Endothelial cell of umbilical vein (primary cell): ENCODE results near the gene SLC16A4. TPM values are rescaled to one million over a fixed set of nuclear protein-coding genes. Genes with fewer than 3 reads are reported as not detected.

Source experiments
- BruUV-seq: library from RNA; stranded (reverse); fragments of 400-500 nt; replicated peaks from 2 replicates; lab custom pipeline; 2021; lab: Mats Ljungman, UMichigan
- CTCF ChIA-PET: fragments of 300-600, 350-600 bp; sonication (Branson Sonifier 250); formaldehyde crosslinking; loops from one replicate; lab custom pipeline; 2021; ENCODE audit warnings: antibody characterized with exemption, inconsistent platforms; lab: Charles Lee
- POLR2A ChIA-PET: fragments of 300-600, 350-600 bp; sonication (Branson Sonifier 250); formaldehyde crosslinking; loops from one replicate; lab custom pipeline; 2021; ENCODE audit warnings: antibody characterized with exemption, inconsistent platforms; lab: Charles Lee
- DNase-seq: peaks from one replicate; pipeline ENCODE4 v3.0.0-alpha.2; 2011; ENCODE audit warnings: low read depth, low spot score
- FAIRE-seq: peaks from 2 replicates; lab custom pipeline; 2011; peaks lifted over from hg19 to GRCh38; lab: Jason Lieb, UNC
- H2AFZ ChIP-seq: 2 replicates; pipeline ENCODE4 v1.6.0; 2012; ENCODE audit warnings: low read depth, low read length, control low read depth, inconsistent platforms
- H3K27ac ChIP-seq: 2 replicates; pipeline ENCODE4 v1.5.1; 2011; ENCODE audit warnings: low read depth, mild to moderate bottlenecking, control low read depth, low read length, moderate library complexity; ENCODE audit not compliant: insufficient read depth
- H3K27me3 ChIP-seq, 2 experiments: 2 replicates each; pipeline versions ENCODE4 v1.6.0 to v1.6.1; 2011; ENCODE audit warnings: low read length in 2 of 2, mixed read lengths in 1 of 2; ENCODE audit not compliant: control insufficient read depth in 2 of 2, insufficient read depth in 2 of 2
- H3K36me3 ChIP-seq, 2 experiments: 2 replicates in 1 of 2; 3 replicates in 1 of 2; pipeline ENCODE4 v1.5.1; 2011; ENCODE audit warnings: low read length in 2 of 2, mild to moderate bottlenecking in 1 of 2, moderate library complexity in 1 of 2; ENCODE audit not compliant: control insufficient read depth in 2 of 2, insufficient read depth in 2 of 2; ENCODE audit errors: extremely low read depth in 1 of 2
- H3K4me1 ChIP-seq: 3 replicates; pipeline ENCODE4 v1.5.1; 2011; ENCODE audit warnings: mild to moderate bottlenecking, low read length; ENCODE audit not compliant: control insufficient read depth, insufficient read depth; ENCODE audit errors: extremely low read depth
- H3K4me2 ChIP-seq: 2 replicates; pipeline ENCODE4 v1.6.1; 2011; ENCODE audit warnings: low read length, control low read depth, mixed read lengths; ENCODE audit not compliant: insufficient read depth
- H3K4me3 ChIP-seq, 3 experiments: fragments of 200-600 bp in 1 of 3; sonication (generic), shearing (Covaris generic) in 1 of 3; replicated peaks in 1 of 3; 2 replicates each; pipeline ENCODE4 v1.5.1; 2011 to 2016; ENCODE audit warnings: control low read depth in 3 of 3, low read length in 3 of 3, mild to moderate bottlenecking in 2 of 3, inconsistent platforms in 1 of 3, low read depth in 1 of 3, moderate library complexity in 1 of 3; ENCODE audit not compliant: insufficient read depth in 1 of 3
- H3K79me2 ChIP-seq: 2 replicates; pipeline ENCODE4 v1.6.0; 2012; ENCODE audit warnings: low read length, inconsistent platforms; ENCODE audit not compliant: control insufficient read depth, insufficient read depth
- H3K9ac ChIP-seq: replicated peaks from 2 replicates; pipeline ENCODE3; 2011; ENCODE audit warnings: low read length, control low read depth; ENCODE audit not compliant: insufficient read depth; ENCODE audit errors: extremely low read depth
- H3K9me1 ChIP-seq: replicated peaks from 3 replicates; pipeline ENCODE4 v1.6.0; 2011; ENCODE audit warnings: mild to moderate bottlenecking, low read length; ENCODE audit not compliant: control insufficient read depth, insufficient read depth; ENCODE audit errors: extremely low read depth
- H3K9me3 ChIP-seq: replicated peaks from 2 replicates; pipeline ENCODE4 v1.5.1; 2012; ENCODE audit warnings: low read length, inconsistent platforms; ENCODE audit not compliant: control insufficient read depth, insufficient read depth
- H4K20me1 ChIP-seq: replicated peaks from 2 replicates; pipeline ENCODE3; 2011; ENCODE audit warnings: mild to moderate bottlenecking, low read length; ENCODE audit not compliant: control insufficient read depth, insufficient read depth; ENCODE audit errors: extremely low read depth
- CTCF ChIP-seq, 2 donors: IDR thresholded peaks; 1 replicate in 1 of 2; 2 replicates in 1 of 2; pipeline ENCODE4 v1.5.1; 2011; ENCODE audit warnings: low read length in 2 of 2, mild to moderate bottlenecking in 2 of 2, moderate library complexity in 2 of 2, control low read depth in 1 of 2, inconsistent platforms in 1 of 2, low read depth in 1 of 2; ENCODE audit not compliant: insufficient read depth in 1 of 2; ENCODE audit errors: extremely low read depth in 1 of 2
- FOS ChIP-seq: IDR thresholded peaks from 2 replicates; pipeline ENCODE4 v1.6.1; 2011; ENCODE audit warnings: mild to moderate bottlenecking, low read length, moderate library complexity, borderline replicate concordance; ENCODE audit not compliant: insufficient read depth
- GATA2 ChIP-seq: IDR thresholded peaks from 2 replicates; pipeline ENCODE4 v1.7.0; 2011; ENCODE audit warnings: low read depth, mild to moderate bottlenecking, moderate library complexity, mixed read lengths, low read length; ENCODE audit not compliant: insufficient read length, insufficient read depth
- JUN ChIP-seq: IDR thresholded peaks from 2 replicates; pipeline ENCODE4 v1.6.1; 2011; ENCODE audit warnings: borderline replicate concordance, low read depth; ENCODE audit not compliant: insufficient read length, insufficient read depth
- MAX ChIP-seq: IDR thresholded peaks from 2 replicates; pipeline ENCODE4 v1.6.1; 2011; ENCODE audit not compliant: insufficient read depth, insufficient read length
- MYC ChIP-seq: IDR thresholded peaks from one replicate; pipeline ENCODE4 v1.6.1; 2011; ENCODE audit warnings: mild to moderate bottlenecking, low read depth, low read length
- POLR2A ChIP-seq: IDR thresholded peaks from 2 replicates; pipeline ENCODE4 v1.6.1; 2012; ENCODE audit warnings: low read depth, mild to moderate bottlenecking, control low read depth, low read length
- POLR2AphosphoS5 ChIP-seq: IDR thresholded peaks from 2 replicates; pipeline ENCODE4 v1.6.1; 2012; ENCODE audit warnings: low read depth, mild to moderate bottlenecking, control low read depth, low read length, moderate library complexity; ENCODE audit not compliant: insufficient read depth
- dilution Hi-C: fragments of 300-500 bp; cut with MboI; formaldehyde crosslinking; loops from one replicate; pipeline ENCODE4 v1.15.0; 2019; ENCODE audit warnings: low sequenced_read_pairs; ENCODE audit not compliant: extremely low pct_ligation_motif_present
- intact Hi-C: fragments of 100-400 bp; cut with micrococcal nuclease; formaldehyde crosslinking; loops from one replicate; pipeline ENCODE4 v1.10.0; 2022
- polyA plus RNA-seq, 4 experiments: library from polyadenylated mRNA; depleted of rRNA in 3 of 4; stranded (reverse) in 3 of 4; unstranded in 1 of 4; fragments of >200 nt; gene quantifications; 2 replicates each; pipeline versions ENCODE4 v1.2.1 to v1.2.3, GENCODE V29; 2011 to 2012; ENCODE audit warnings: missing spikeins in 1 of 4
- total RNA-seq: library from RNA; stranded (reverse); gene quantifications from 2 replicates; pipeline ENCODE4 v1.2.3, GENCODE V29; 2021

SLC16A4 gene
- total and polyA plus RNA-seq, 2 donors (not counting 3 experiments of a cell fraction or from before 2014, with no cell fraction given) = 2.8 to 7.2 TPM

- peaks cover 10% of the 10 kb centered on the region for H4K20me1 ChIP-seq
- H3K9me1 ChIP-seq = no peaks in the 10 kb centered on the region
- intact Hi-C loops = no loop called here
- ChIA-PET CTCF (interaction anchor here (1.5 to 5.5 kb wide), 2 partner anchors 132 to 155 kb away, joined by 3 to 80 read pairs; partner anchors contain the start of gene KCNC4), POLR2A (no interaction called here)
- no peak for FAIRE-seq
- no peak overlapping the region for H3K27ac ChIP-seq
- DNase-seq = no peak
- H3K79me2 ChIP-seq = peaks cover 69% of the 10 kb centered on the region
- H3K36me3 ChIP-seq = peaks cover 8% of the 10 kb centered on the region in 2 experiments
- H3K9ac ChIP-seq = no peak overlapping the region
- H3K27me3 ChIP-seq = no peaks in the 10 kb centered on the region
- H3K4me2 ChIP-seq = peak overlapping the region; percentile 77
- H3K4me3 ChIP-seq = no peak overlapping the region
- no TSS peak for BruUV-seq
- dilution Hi-C loops = no loop called here
- peaks cover 37% of the 10 kb centered on the region for H3K4me1 ChIP-seq
- no peak for TF ChIP-seq POLR2AphosphoS5
- no peak for TF ChIP-seq MAX
- H2AFZ ChIP-seq = no peak overlapping the region
- no peaks in the 10 kb centered on the region for H3K9me3 ChIP-seq
Measured at GRCh38 chr1:110341146-110341871, 49.5 kb downstream of the SLC16A4 start.

- dilution Hi-C loops = no loop called here
- Histone ChIP-seq H3K4me1 (peaks cover 37% of the 10 kb centered on the region), H2AFZ (no peak overlapping the region)
Measured at GRCh38 chr1:110340207-110340468, 50.7 kb downstream of the SLC16A4 start.

More at GRCh38 chr1:110340207-110340468, 50.7 kb downstream of the SLC16A4 start:
- intact Hi-C loops = no loop called here
- POLR2A ChIA-PET = no interaction called here
- Histone ChIP-seq H3K9me1 (no peaks in the 10 kb centered on the region), H3K9me3 (no peaks in the 10 kb centered on the region), H3K4me3 (peak overlapping the region; percentile 62 to 91 (median 83)), H4K20me1 (peaks cover 10% of the 10 kb centered on the region), H3K27me3 (no peaks in the 10 kb centered on the region), H3K9ac (peak overlapping the region; percentile 88), H3K36me3 (peaks cover 8% of the 10 kb centered on the region in 2 experiments), H3K4me2 (peak overlapping the region; percentile 77), H3K27ac (no peak overlapping the region), H3K79me2 (peaks cover 58% of the 10 kb centered on the region)
- no peak for TF ChIP-seq JUN
- no peak for TF ChIP-seq POLR2A
- TF ChIP-seq CTCF (IDR thresholded peaks at IDR 0.05; ENCODE audit: extremely low read depth in 1 of 2, insufficient read depth in 1 of 2, low read depth in 1 of 2, low read length in 2 of 2) = no peak
- TF ChIP-seq POLR2AphosphoS5 = no peak
- TF ChIP-seq GATA2 = no peak
- TF ChIP-seq MAX = no peak
- no peak for TF ChIP-seq FOS
- no peak for TF ChIP-seq MYC
- CTCF ChIA-PET = interaction anchor here (1.0 to 5.5 kb wide), 6 partner anchors 27 to 156 kb away, joined by 3 to 80 read pairs (median 12); partner anchors contain the start of gene KCNC4
- BruUV-seq = TSS peak; percentile 19
- DNase-seq (no peak), FAIRE-seq (no peak)
